ENCODE data around the gene DCBLD1. TPM values are rescaled to one million over a fixed set of nuclear protein-coding genes. Genes with fewer than 3 reads are reported as not detected.

DCBLD1 gene
- total RNA-seq, 1 donor = 29.7 TPM

GRCh38 chr6:117481278-117481925 lies 1.1 kb upstream of the DCBLD1 start:
- Histone ChIP-seq H3K4me1 (ENCODE audit: insufficient read depth, low read length) (peaks cover 31% of the 10 kb centered on the region), H3K9me3 (ENCODE audit: low read depth, low read length) (no peaks in the 10 kb centered on the region), H3K36me3 (ENCODE audit: insufficient read depth, low read length) (peaks cover 14% of the 10 kb centered on the region), H3K79me2 (ENCODE audit: insufficient read depth, low read length) (peaks cover 29% of the 10 kb centered on the region), H3K4me3 (ENCODE audit: insufficient read depth, low read length) (no peak overlapping the region), H2AFZ (ENCODE audit: low read length) (peak overlapping the region; percentile 84), H3K4me2 (ENCODE audit: insufficient read depth, low read length) (peak overlapping the region; percentile 71), H4K20me1 (ENCODE audit: insufficient read depth, low read length) (no peaks in the 10 kb centered on the region), H3K27me3 (ENCODE audit: insufficient read depth, low read length) (no peaks in the 10 kb centered on the region), H3K27ac (ENCODE audit: low read depth, low read length) (no peak overlapping the region)
- no peak for TF ChIP-seq CTCF (IDR thresholded peaks at IDR 0.05; ENCODE audit: extremely low read depth, low read depth, low read length)
- no peak for DNase-seq (ENCODE audit: insufficient read length, low spot score, missing footprints)

- H3K27me3 ChIP-seq (ENCODE audit: insufficient read depth, low read length) = no peaks in the 10 kb centered on the region
- peak overlapping the region; percentile 71 for H3K4me2 ChIP-seq (ENCODE audit: insufficient read depth, low read length)
- H3K4me1 ChIP-seq (ENCODE audit: insufficient read depth, low read length) = peaks cover 31% of the 10 kb centered on the region
- no peak for TF ChIP-seq CTCF (IDR thresholded peaks at IDR 0.05; ENCODE audit: extremely low read depth, low read depth, low read length)
- DNase-seq (ENCODE audit: insufficient read length, low spot score, missing footprints) = no peak
- no peak overlapping the region for H3K27ac ChIP-seq (ENCODE audit: low read depth, low read length)
- peak overlapping the region; percentile 91 for H3K4me3 ChIP-seq (ENCODE audit: insufficient read depth, low read length)
- peaks cover 19% of the 10 kb centered on the region for H3K36me3 ChIP-seq (ENCODE audit: insufficient read depth, low read length)
- H3K79me2 ChIP-seq (ENCODE audit: insufficient read depth, low read length) = peaks cover 34% of the 10 kb centered on the region
- H4K20me1 ChIP-seq (ENCODE audit: insufficient read depth, low read length) = no peaks in the 10 kb centered on the region
- no peaks in the 10 kb centered on the region for H3K9me3 ChIP-seq (ENCODE audit: low read depth, low read length)
- peak overlapping the region; percentile 84 for H2AFZ ChIP-seq (ENCODE audit: low read length)
These were observed 591 bp upstream of the DCBLD1 start for GRCh38 chr6:117481926-117482239.

- Histone ChIP-seq H3K36me3 (ENCODE audit: insufficient read depth, low read length) (peaks cover 24% of the 10 kb centered on the region), H3K4me2 (ENCODE audit: insufficient read depth, low read length) (peak overlapping the region; percentile 87), H4K20me1 (ENCODE audit: insufficient read depth, low read length) (no peaks in the 10 kb centered on the region), H2AFZ (ENCODE audit: low read length) (peak overlapping the region; percentile 83), H3K79me2 (ENCODE audit: insufficient read depth, low read length) (peaks cover 46% of the 10 kb centered on the region), H3K4me3 (ENCODE audit: insufficient read depth, low read length) (peak overlapping the region; percentile 91), H3K4me1 (ENCODE audit: insufficient read depth, low read length) (peaks cover 31% of the 10 kb centered on the region), H3K27ac (ENCODE audit: low read depth, low read length) (peak overlapping the region; percentile 76), H3K27me3 (ENCODE audit: insufficient read depth, low read length) (no peaks in the 10 kb centered on the region), H3K9me3 (ENCODE audit: low read depth, low read length) (no peaks in the 10 kb centered on the region)
- peak; percentile 89 for DNase-seq (ENCODE audit: insufficient read length, low spot score, missing footprints)
- TF ChIP-seq CTCF (IDR thresholded peaks at IDR 0.05; ENCODE audit: extremely low read depth, low read depth, low read length) = no peak
These were observed 650 bp downstream of the DCBLD1 start for GRCh38 chr6:117483004-117483644.

- Histone ChIP-seq H3K4me1 (ENCODE audit: insufficient read depth, low read length) (peaks cover 31% of the 10 kb centered on the region), H4K20me1 (ENCODE audit: insufficient read depth, low read length) (no peaks in the 10 kb centered on the region), H3K4me2 (ENCODE audit: insufficient read depth, low read length) (peak overlapping the region; percentile 87), H3K4me3 (ENCODE audit: insufficient read depth, low read length) (peak overlapping the region; percentile 91), H2AFZ (ENCODE audit: low read length) (peak overlapping the region; percentile 83), H3K27ac (ENCODE audit: low read depth, low read length) (peak overlapping the region; percentile 76), H3K36me3 (ENCODE audit: insufficient read depth, low read length) (peaks cover 24% of the 10 kb centered on the region), H3K27me3 (ENCODE audit: insufficient read depth, low read length) (no peaks in the 10 kb centered on the region), H3K79me2 (ENCODE audit: insufficient read depth, low read length) (peaks cover 52% of the 10 kb centered on the region), H3K9me3 (ENCODE audit: low read depth, low read length) (no peaks in the 10 kb centered on the region)
- no peak for TF ChIP-seq CTCF (IDR thresholded peaks at IDR 0.05; ENCODE audit: extremely low read depth, low read depth, low read length)
- peak; percentile 92 for DNase-seq (ENCODE audit: insufficient read length, low spot score, missing footprints)
These were observed 1.2 kb downstream of the DCBLD1 start for GRCh38 chr6:117483645-117484016.

All from osteoblast (primary cell).